Measurements from ENCODE around the gene LINC00237.

- TF ChIP-seq CTCF (IDR thresholded peaks at IDR 0.05; ENCODE audit: low read depth, low read length) (no peak), POLR2A (IDR thresholded peaks at IDR 0.05; ENCODE audit: extremely low read depth, insufficient read length) (no peak)
Observed at GRCh38 chr20:21090721-21091120, 15.4 kb downstream of the LINC00237 start.

Data from NB4 (cell line).